ENCODE data around the gene DCXR. TPM values are rescaled to one million over a fixed set of nuclear protein-coding genes. Genes with fewer than 3 reads are reported as not detected.

Gene DCXR
- total and polyA plus RNA-seq, 2 of the 13 experiments (the other 11 are each of a cell fraction or from before 2014, with no cell fraction given): 287 to 311 TPM

DNA sequence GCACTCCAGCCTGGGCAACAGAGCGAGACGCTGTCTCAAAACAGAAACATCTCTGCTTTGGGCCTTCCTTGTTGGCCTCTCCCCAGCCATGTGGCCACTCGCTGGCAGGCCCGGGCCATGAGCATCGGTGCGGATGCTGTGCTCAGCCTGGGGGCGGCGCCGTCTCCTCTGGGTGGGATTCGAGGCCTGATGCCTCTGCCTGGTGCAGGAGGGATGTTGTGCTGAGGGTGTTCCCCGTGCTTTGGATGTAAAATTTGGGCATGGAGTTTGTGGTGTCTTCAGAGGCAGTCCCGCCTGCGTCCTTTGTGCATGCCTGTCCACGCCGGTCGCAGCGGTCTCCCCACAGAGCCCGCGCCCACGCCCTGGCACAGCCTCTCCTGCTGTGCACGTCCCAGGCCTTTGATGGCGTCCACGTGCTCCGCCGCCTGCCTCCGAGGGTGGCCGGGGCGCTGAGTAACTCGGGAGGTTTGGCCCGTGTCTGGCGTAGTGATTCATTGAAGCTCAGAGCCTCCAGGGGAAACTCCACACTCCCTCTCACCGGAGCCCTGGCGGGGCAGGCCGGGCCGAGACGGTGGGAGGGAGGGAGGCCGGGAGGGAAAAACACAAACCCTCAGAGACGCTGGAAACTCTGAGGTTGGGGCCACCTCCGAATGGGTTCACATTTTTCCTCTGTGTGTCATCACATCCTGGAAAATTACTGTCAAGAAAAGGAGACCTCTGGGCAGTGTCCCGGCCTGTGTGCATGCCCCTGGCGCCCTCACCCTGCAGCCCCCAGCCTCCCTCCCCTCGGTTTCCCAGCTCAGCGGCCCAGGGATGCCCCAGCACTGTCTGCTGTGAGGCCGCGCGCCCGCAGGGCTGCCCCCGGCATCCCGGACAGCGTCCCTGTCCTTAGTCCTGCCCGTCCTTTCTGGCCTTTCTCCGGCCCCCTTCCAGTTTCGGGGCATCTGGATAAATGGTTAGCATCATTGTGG lies 33.8 kb downstream of the DCXR start (continued):
- no peak for TF ChIP-seq NCOA1 (CRISPR knock-in tag; IDR thresholded peaks at IDR 0.05)
- TF ChIP-seq ETV6 (CRISPR knock-in tag; conservative IDR thresholded peaks at IDR 0.05): no peak
- TF ChIP-seq ZNF367 (CRISPR knock-in tag; IDR thresholded peaks at IDR 0.05; ENCODE audit: borderline replicate concordance): no peak
- TF ChIP-seq, protein P1, sequence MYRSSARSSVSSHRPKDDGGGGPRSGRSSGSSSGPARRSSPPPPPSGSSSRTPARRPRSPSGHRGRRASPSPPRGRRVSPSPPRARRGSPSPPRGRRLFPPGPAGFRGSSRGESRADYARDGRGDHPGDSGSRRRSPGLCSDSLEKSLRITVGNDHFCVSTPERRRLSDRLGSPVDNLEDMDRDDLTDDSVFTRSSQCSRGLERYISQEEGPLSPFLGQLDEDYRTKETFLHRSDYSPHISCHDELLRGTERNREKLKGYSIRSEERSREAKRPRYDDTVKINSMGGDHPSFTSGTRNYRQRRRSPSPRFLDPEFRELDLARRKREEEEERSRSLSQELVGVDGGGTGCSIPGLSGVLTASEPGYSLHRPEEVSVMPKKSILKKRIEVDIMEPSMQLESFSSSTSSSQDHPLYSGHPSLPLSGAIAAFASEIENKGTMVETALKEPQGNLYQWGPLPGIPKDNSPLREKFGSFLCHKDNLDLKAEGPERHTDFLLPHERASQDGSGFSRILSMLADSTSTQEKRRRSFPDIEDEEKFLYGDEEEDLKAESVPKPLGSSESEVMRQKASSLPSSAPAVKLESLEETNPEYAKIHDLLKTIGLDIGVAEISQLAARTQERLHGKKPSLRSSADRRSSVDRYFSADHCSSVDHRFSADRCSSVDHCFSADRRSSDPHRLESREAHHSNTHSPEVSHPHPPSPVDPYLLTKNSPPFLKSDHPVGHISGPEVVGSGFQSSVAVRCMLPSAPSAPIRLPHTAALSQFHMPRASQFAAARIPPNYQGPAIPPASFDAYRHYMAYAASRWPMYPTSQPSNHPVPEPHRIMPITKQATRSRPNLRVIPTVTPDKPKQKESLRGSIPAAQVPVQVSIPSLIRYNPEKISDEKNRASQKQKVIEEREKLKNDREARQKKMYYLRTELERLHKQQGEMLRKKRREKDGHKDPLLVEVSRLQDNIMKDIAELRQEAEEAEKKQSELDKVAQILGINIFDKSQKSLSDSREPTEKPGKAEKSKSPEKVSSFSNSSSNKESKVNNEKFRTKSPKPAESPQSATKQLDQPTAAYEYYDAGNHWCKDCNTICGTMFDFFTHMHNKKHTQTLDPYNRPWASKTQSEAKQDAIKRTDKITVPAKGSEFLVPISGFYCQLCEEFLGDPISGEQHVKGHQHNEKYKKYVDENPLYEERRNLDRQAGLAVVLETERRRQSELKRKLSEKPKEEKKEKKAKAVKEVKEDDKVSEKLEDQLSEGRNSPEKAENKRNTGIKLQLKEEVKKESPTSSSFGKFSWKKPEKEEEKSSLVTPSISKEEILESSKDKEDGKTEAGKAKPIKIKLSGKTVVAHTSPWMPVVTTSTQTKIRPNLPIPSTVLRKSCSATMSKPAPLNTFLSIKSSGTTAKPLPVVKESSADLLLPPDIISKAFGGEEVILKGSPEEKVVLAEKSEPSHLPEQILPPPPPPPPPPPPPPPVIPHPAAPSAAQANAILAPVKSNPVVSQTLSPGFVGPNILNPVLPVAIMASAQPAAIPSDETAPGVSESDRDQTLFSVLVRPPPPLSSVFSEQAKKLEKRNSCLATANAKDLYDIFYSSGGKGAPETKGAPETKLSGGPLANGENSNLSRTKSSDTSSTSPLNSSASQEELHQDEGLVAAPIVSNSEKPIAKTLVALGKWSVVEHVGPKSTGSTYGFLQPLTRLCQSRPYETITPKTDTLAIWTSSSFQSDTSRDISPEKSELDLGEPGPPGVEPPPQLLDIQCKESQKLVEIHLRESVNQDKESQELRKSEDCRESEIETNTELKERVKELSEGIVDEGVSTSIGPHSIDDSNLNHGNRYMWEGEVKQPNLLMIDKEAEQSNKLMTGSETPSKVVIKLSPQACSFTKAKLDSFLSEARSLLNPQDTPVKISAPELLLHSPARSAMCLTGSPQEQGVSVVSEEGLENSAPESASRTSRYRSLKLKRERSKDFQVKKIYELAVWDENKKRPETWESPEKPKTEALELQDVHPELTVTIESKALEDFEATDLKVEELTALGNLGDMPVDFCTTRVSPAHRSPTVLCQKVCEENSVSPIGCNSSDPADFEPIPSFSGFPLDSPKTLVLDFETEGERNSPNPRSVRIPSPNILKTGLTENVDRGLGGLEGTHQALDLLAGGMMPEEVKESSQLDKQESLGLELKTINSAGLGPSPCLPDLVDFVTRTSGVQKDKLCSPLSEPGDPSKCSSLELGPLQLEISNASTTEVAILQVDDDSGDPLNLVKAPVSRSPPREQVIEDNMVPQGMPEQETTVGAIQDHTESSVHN (CRISPR knock-in tag; IDR thresholded peaks at IDR 0.05): peak; percentile 68; the same call in 1 of the 2 replicates
- no peak for TF ChIP-seq ZNF549 (CRISPR knock-in tag; IDR thresholded peaks at IDR 0.05)
- TF ChIP-seq ERF (CRISPR knock-in tag; IDR thresholded peaks at IDR 0.05): peak; percentile 85
- peak; percentile 73; the same call in 1 of the 2 replicates for TF ChIP-seq MAF1 (CRISPR knock-in tag; IDR thresholded peaks at IDR 0.05; ENCODE audit: borderline replicate concordance)
- no peak for TF ChIP-seq GPN1 (CRISPR knock-in tag; IDR thresholded peaks at IDR 0.05; ENCODE audit: borderline replicate concordance)
- TF ChIP-seq KLF9 (CRISPR knock-in tag; IDR thresholded peaks at IDR 0.05; ENCODE audit: low read depth): peak; percentile 40; the same call in 1 of the 2 replicates
- TF ChIP-seq GABPB1 (CRISPR knock-in tag; IDR thresholded peaks at IDR 0.05): peak; percentile 84
- TF ChIP-seq, protein P2, sequence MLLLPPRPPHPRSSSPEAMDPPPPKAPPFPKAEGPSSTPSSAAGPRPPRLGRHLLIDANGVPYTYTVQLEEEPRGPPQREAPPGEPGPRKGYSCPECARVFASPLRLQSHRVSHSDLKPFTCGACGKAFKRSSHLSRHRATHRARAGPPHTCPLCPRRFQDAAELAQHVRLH (CRISPR knock-in tag; IDR thresholded peaks at IDR 0.05; ENCODE audit: borderline replicate concordance, low read depth): peak; percentile 43; the same call in 1 of the 2 replicates
- 0 out of 2 replicates have a peak, but pooled peaks have one; percentile 93 for TF ChIP-seq AHR (CRISPR knock-in tag; IDR thresholded peaks at IDR 0.05)
- TF ChIP-seq, protein P3, sequence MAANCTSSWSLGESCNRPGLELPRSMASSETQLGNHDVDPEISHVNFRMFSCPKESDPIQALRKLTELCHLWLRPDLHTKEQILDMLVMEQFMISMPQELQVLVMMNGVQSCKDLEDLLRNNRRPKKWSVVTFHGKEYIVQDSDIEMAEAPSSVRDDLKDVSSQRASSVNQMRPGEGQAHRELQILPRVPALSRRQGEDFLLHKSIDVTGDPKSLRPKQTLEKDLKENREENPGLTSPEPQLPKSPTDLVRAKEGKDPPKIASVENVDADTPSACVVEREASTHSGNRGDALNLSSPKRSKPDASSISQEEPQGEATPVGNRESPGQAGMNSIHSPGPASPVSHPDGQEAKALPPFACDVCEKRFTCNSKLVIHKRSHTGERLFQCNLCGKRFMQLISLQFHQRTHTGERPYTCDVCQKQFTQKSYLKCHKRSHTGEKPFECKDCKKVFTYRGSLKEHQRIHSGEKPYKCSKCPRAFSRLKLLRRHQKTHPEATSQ (CRISPR knock-in tag; IDR thresholded peaks at IDR 0.05; ENCODE audit: borderline replicate concordance): no peak
- TF ChIP-seq RAD51 (IDR thresholded peaks at IDR 0.05; ENCODE audit: borderline replicate concordance): no peak
- no peak for TF ChIP-seq ZNF562 (CRISPR knock-in tag; IDR thresholded peaks at IDR 0.05; ENCODE audit: borderline replicate concordance)
- TF ChIP-seq, protein P4, sequence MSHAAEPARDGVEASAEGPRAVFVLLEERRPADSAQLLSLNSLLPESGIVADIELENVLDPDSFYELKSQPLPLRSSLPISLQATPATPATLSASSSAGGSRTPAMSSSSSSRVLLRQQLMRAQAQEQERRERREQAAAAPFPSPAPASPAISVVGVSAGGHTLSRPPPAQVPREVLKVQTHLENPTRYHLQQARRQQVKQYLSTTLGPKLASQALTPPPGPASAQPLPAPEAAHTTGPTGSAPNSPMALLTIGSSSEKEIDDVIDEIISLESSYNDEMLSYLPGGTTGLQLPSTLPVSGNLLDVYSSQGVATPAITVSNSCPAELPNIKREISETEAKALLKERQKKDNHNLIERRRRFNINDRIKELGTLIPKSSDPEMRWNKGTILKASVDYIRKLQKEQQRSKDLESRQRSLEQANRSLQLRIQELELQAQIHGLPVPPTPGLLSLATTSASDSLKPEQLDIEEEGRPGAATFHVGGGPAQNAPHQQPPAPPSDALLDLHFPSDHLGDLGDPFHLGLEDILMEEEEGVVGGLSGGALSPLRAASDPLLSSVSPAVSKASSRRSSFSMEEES (CRISPR knock-in tag; IDR thresholded peaks at IDR 0.05): peak; percentile 88
- no peak for TF ChIP-seq PRMT3 (CRISPR knock-in tag; IDR thresholded peaks at IDR 0.05; ENCODE audit: borderline replicate concordance, low read depth)
